ENCODE results near the gene SIN3B.

SIN3B gene

GRCh38 chr19:16911046-16911445, 81.8 kb downstream of the SIN3B start:
- DNase-seq (ENCODE audit: low read depth) = no peak

GRCh38 chr19:16912780-16913179, 83.6 kb downstream of the SIN3B start:
- DNase-seq (ENCODE audit: low read depth) = no peak

- DNase-seq (ENCODE audit: low read depth) = no peak
Observed at GRCh38 chr19:16914421-16914820, 85.2 kb downstream of the SIN3B start.

- no peak for DNase-seq (ENCODE audit: low read depth)
Observed at GRCh38 chr19:16915135-16915534, 85.9 kb downstream of the SIN3B start.

- DNase-seq (ENCODE audit: low read depth) = no peak
Observed at GRCh38 chr19:16915734-16916133, 86.5 kb downstream of the SIN3B start.

GRCh38 chr19:16917401-16917800, 88.2 kb downstream of the SIN3B start:
- DNase-seq (ENCODE audit: low read depth) = no peak

GRCh38 chr19:16919496-16919895, 90.3 kb downstream of the SIN3B start:
- DNase-seq (ENCODE audit: low read depth) = no peak

- DNase-seq (ENCODE audit: low read depth) = peak; percentile 85
Observed at GRCh38 chr19:16920816-16921529, 91.8 kb downstream of the SIN3B start.

- DNase-seq (ENCODE audit: low read depth) = no peak
Observed at GRCh38 chr19:16921766-16922591, 92.8 kb downstream of the SIN3B start.

- DNase-seq (ENCODE audit: low read depth) = no peak
Observed at GRCh38 chr19:16922592-16922934, 93.4 kb downstream of the SIN3B start.

GRCh38 chr19:16922949-16923348, 93.8 kb downstream of the SIN3B start:
- no peak for DNase-seq (ENCODE audit: low read depth)

- no peak for DNase-seq (ENCODE audit: low read depth)
Observed at GRCh38 chr19:16927883-16928282, 98.7 kb downstream of the SIN3B start.

GRCh38 chr19:16928351-16928750, 99.2 kb downstream of the SIN3B start:
- no peak for DNase-seq (ENCODE audit: low read depth)

- DNase-seq (ENCODE audit: low read depth) = no peak
Observed at GRCh38 chr19:16928916-16929315, 99.7 kb downstream of the SIN3B start.
